LNCAP (cell line): ENCODE measurements around the gene IMPA2.

ENCODE experiments used
- CTCF ChIP-seq: fragments of 450-650 bp; IDR thresholded peaks from 2 replicates; pipeline ENCODE4 v1.5.1; 2017; ENCODE audit warnings: mild to moderate bottlenecking

The IMPA2 gene

DNA sequence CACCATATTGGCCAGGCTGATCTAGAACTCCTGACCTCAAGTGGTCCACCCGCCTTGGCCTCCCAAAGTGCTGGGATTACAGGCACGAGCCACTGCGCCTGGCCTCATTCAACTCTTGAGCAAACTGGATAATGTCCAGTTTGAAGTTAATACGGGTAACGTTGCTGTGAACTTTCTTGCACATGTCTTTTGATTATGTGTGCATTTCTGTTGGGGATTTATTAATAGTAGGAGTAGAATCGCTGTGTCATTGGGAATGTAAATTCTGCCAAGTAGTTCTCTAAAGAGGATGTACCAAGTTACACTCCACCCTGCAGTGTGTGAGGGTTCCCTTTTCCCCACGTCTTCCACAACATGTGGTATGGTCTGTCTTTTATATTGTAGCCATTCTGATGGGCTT, 6.2 kb downstream of the IMPA2 start:
- TF ChIP-seq CTCF, result no peak

GRCh38 chr18:11989174-11989573, 7.9 kb downstream of the IMPA2 start:
- TF ChIP-seq CTCF, result no peak

GRCh38 chr18:11989966-11990380, 8.7 kb downstream of the IMPA2 start:
- no peak for TF ChIP-seq CTCF

- TF ChIP-seq CTCF, result no peak
Measured at GRCh38 chr18:11990539-11990938, 9.2 kb downstream of the IMPA2 start.

- TF ChIP-seq CTCF, result no peak
Measured at GRCh38 chr18:11991021-11991795, 9.9 kb downstream of the IMPA2 start.

DNA sequence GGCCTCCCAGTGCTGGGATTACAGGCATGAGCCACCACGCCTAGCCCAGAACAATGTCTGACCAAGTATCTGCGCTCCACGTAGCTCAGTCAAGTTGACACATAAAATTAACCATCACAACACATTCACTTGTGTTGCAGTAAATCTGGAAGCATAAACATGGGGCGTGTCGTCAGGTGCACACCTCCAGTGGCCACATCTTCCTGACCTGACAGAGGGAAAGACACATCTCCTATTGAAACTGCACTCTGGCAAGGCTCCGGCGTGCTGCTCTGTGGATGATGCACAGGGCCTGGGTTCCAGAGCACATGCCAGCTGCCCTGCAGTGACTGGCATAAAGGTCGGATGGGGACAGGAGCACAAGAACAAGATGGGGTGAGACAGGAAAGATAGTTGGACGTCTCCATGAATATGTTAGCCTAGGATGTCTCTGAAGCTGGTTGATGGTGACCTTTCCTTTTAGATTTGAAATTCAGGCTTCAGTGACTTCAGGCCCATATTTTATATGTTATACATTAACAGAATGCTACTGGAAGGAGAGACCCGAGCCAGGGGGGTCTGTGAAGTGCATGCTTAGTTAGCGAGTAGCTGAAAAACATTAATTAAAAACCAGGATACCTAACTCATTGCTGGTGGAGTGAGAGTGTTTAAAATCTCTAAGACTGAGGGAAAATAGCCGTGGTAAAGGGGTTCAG, 10.9 kb downstream of the IMPA2 start:
- TF ChIP-seq CTCF, result no peak

DNA sequence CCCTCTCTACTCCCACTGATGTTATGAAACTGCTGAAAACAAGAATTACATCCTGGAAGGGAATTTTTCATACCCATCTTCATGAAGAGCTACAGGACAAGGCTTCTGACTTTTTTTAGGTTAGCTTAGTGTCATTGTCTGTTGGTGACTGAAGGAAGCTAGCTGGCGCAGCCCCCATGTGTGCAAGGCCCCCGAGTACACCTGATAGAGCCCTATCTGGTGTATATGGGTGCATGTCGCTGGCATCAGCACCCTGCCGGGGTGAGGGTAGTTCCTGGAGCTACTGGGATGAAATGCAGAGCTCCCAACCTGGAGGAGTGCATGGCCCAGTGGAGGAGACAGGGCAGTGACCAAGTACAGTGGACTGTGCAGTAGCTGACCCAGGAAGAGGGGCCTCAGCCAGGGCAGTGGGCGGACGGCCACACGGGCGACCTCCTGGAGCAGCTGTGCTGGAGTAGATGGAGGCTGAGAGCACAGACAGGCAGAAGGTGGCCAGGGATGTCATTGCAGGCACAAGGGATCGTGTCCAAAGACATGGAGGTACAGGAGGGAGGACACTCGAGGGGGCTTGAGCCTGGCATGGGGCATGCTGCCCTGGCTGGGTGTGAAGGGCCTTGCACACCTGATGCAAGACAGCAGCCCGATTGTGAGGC, 12.1 kb downstream of the IMPA2 start:
- no peak for TF ChIP-seq CTCF
